SU-DHL-6 (cell line): Measurements from ENCODE around the gene SP3.
A peak's percentile ranks its signal among the peaks of the same experiment; 100 is the strongest.

Experiments
- H2AFZ ChIP-seq: fragments of 200-600 bp; sonication (generic); 2 replicates; pipeline ENCODE4 v1.6.1; 2014; ENCODE audit warnings: low read depth, mild to moderate bottlenecking, moderate library complexity, mixed read lengths, antibody characterized with exemption, low read length; ENCODE audit not compliant: severe bottlenecking
- H3F3A ChIP-seq: fragments of 200-600 bp; shearing (Covaris generic); 2 replicates; pipeline ENCODE4 v1.6.0; 2016; ENCODE audit warnings: antibody characterized with exemption, mild to moderate bottlenecking; ENCODE audit not compliant: insufficient read depth
- H3K27ac ChIP-seq: fragments of 200-600 bp; sonication (generic); 2 replicates; pipeline ENCODE4 v1.5.1; 2016; ENCODE audit warnings: low read depth, mild to moderate bottlenecking, low read length, moderate library complexity, mixed read lengths
- H3K27me3 ChIP-seq: fragments of 200-600 bp; sonication (generic), shearing (Covaris generic); 2 replicates; pipeline ENCODE4 v1.6.0; 2014; ENCODE audit warnings: mild to moderate bottlenecking, low read length
- H3K36me3 ChIP-seq: fragments of 200-600 bp; sonication (generic); 2 replicates; pipeline ENCODE4 v1.6.1; 2014; ENCODE audit warnings: mild to moderate bottlenecking, low read length, mixed read lengths
- H3K4me2 ChIP-seq: fragments of 300-600, 200-600 bp; shearing (Covaris generic), sonication (generic); 2 replicates; pipeline ENCODE4 v1.6.0; 2014; ENCODE audit warnings: low read length, low read depth, mild to moderate bottlenecking; ENCODE audit not compliant: poor library complexity, severe bottlenecking
- H3K4me3 ChIP-seq: fragments of 200-600 bp; sonication (generic); 2 replicates; pipeline ENCODE4 v1.5.1; 2014; ENCODE audit warnings: antibody characterized with exemption, low read length, mild to moderate bottlenecking, mixed read lengths; ENCODE audit not compliant: insufficient read depth, poor library complexity, severe bottlenecking
- H3K79me2 ChIP-seq: fragments of 200-600 bp; sonication (generic); 2 replicates; pipeline ENCODE4 v1.6.1; 2014; ENCODE audit warnings: mild to moderate bottlenecking, low read length, moderate library complexity; ENCODE audit not compliant: insufficient read depth
- H3K9ac ChIP-seq: fragments of 200-600 bp; sonication (generic); 2 replicates; pipeline ENCODE4 v1.7.0; 2014; ENCODE audit warnings: mild to moderate bottlenecking, low read length
- H3K9me2 ChIP-seq: fragments of 200-600 bp; sonication (generic); replicated peaks from 2 replicates; pipeline ENCODE4 v1.6.1; 2014; ENCODE audit warnings: low read length; ENCODE audit not compliant: insufficient read depth
- H3K9me3 ChIP-seq: fragments of 200-600 bp; sonication (generic); 2 replicates; pipeline ENCODE4 v1.6.1; 2014; ENCODE audit warnings: low read length, mixed read lengths; ENCODE audit not compliant: insufficient read depth
- H4K20me1 ChIP-seq: fragments of 200-600 bp; sonication (generic); 2 replicates; pipeline ENCODE4 v1.6.1; 2014; ENCODE audit warnings: low read depth, mild to moderate bottlenecking, antibody characterized with exemption, low read length, moderate library complexity, mixed read lengths
- EZH2phosphoT487 ChIP-seq: fragments of 200-600 bp; sonication (generic), shearing (Covaris generic); conservative IDR thresholded peaks from 2 replicates; pipeline ENCODE4 v1.6.1; 2018; ENCODE audit warnings: mild to moderate bottlenecking, antibody characterized with exemption, low read length, moderate library complexity, mixed read lengths
- TF ChIP-seq, protein P1 (sequence below): fragments of 200-600 bp; sonication (generic); IDR thresholded peaks from one replicate; pipeline ENCODE4 v1.5.1; 2017; ENCODE audit warnings: antibody characterized with exemption, mild to moderate bottlenecking, low read length, moderate library complexity; ENCODE audit not compliant: insufficient read depth, poor library complexity, severe bottlenecking

SP3 gene

DNA sequence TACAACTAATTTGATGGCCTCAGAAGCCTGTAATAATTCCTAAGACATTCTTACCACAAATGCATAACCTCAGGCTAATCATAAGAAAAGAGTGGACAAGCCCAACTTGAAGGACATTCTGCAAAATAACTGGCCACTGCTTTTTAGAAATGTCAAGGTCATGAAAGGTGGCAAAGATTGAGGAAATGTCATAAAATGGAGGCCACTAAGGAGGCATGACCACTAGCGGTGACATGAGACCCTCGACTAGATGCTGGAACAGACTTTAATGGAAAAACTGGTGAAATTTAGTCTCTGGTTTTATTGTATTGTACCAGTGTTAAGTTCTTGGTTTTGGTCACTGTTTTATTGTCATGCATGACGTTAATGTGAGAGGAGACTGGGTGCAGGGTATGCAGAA is 78.6 kb downstream of the SP3 start:
- no peak for TF ChIP-seq EZH2phosphoT487
- TF ChIP-seq, protein P1, sequence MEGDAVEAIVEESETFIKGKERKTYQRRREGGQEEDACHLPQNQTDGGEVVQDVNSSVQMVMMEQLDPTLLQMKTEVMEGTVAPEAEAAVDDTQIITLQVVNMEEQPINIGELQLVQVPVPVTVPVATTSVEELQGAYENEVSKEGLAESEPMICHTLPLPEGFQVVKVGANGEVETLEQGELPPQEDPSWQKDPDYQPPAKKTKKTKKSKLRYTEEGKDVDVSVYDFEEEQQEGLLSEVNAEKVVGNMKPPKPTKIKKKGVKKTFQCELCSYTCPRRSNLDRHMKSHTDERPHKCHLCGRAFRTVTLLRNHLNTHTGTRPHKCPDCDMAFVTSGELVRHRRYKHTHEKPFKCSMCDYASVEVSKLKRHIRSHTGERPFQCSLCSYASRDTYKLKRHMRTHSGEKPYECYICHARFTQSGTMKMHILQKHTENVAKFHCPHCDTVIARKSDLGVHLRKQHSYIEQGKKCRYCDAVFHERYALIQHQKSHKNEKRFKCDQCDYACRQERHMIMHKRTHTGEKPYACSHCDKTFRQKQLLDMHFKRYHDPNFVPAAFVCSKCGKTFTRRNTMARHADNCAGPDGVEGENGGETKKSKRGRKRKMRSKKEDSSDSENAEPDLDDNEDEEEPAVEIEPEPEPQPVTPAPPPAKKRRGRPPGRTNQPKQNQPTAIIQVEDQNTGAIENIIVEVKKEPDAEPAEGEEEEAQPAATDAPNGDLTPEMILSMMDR, result no peak
- Histone ChIP-seq H4K20me1 (no peaks in the 10 kb centered on the region), H3K27me3 (no peaks in the 10 kb centered on the region), H3F3A (no peaks in the 10 kb centered on the region), H3K9me2 (no peaks in the 10 kb centered on the region), H3K9me3 (peaks cover 20% of the 10 kb centered on the region; the same call in 1 of the 2 replicates), H3K27ac (no peak overlapping the region), H3K4me3 (no peak overlapping the region), H3K4me2 (no peak overlapping the region), H2AFZ (no peak overlapping the region), H3K79me2 (no peaks in the 10 kb centered on the region), H3K36me3 (no peaks in the 10 kb centered on the region), H3K9ac (no peak overlapping the region)

DNA sequence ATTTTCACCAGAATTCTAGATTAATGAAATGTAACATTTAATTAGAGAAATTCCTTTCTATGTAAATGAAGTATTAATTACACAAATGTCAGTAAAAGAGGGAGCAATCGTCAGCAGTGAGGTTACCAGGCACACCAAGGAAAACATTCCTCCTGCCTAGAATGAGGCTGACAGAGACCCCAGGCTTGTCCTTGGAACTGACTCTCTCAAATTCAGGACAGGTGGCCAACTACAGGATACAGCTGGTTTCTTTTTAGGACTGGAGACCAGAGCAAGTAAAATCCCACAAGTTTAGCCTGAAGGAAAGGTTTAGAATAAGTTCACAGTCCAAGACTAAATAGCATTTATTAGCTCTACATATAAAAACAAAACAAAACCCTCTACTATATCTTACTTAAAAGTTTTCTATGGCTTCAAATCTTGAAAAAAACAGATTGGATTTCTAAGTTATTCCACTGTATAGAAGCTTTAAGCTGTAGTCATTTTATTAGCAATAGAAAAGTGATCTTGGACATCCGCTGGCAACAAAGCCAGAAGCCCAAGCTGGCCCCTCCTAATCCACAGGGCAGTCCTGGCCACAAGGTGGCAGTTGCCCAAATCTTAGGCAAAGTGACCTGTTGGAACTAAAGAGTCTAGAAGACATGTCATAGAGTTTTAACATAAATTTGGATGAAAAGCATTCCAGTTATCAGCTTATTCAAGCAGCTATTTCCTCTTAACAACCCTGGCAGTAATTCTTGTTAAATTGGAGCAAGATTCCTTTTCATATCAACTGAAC is 81.0 kb downstream of the SP3 start:
- H3K9ac ChIP-seq, result no peak overlapping the region

DNA sequence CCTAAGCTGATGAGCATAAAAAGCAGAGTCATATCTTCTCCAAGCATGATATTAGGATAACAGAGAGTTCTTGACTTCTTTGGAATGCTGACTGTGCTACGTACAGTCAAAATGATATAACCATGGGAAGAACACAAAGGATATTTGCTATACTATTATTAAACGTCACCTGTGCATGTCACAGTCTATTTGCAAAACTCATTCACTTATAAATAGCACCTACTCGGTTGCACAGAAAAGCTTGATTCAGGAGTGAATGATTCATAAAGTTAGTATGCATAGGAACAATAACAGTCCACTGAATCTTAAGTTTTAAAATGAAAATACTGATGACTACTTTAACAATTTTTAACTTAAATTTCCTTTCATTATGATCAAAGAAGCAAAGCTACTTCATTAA is 83.3 kb downstream of the SP3 start:
- no peaks in the 10 kb centered on the region for H3K9me3 ChIP-seq
- no peak overlapping the region for H3K4me3 ChIP-seq
- no peak overlapping the region for H2AFZ ChIP-seq
- H3K27me3 ChIP-seq, result no peaks in the 10 kb centered on the region
- no peak overlapping the region for H3K9ac ChIP-seq
- no peak for TF ChIP-seq EZH2phosphoT487
- H3K79me2 ChIP-seq, result no peaks in the 10 kb centered on the region
- no peaks in the 10 kb centered on the region for H3K36me3 ChIP-seq
- H3K4me2 ChIP-seq, result no peak overlapping the region
- H3F3A ChIP-seq, result no peaks in the 10 kb centered on the region
- no peaks in the 10 kb centered on the region for H3K9me2 ChIP-seq
- H3K27ac ChIP-seq, result no peak overlapping the region
- H4K20me1 ChIP-seq, result no peaks in the 10 kb centered on the region

More for the DNA sequence above, 81.0 kb downstream of the SP3 start:
- Histone ChIP-seq H2AFZ (no peak overlapping the region), H3K27me3 (no peaks in the 10 kb centered on the region), H3K4me2 (no peak overlapping the region), H3F3A (no peaks in the 10 kb centered on the region), H4K20me1 (no peaks in the 10 kb centered on the region), H3K4me3 (no peak overlapping the region), H3K27ac (no peak overlapping the region), H3K79me2 (no peaks in the 10 kb centered on the region), H3K9me2 (no peaks in the 10 kb centered on the region), H3K36me3 (no peaks in the 10 kb centered on the region), H3K9me3 (peaks cover 5% of the 10 kb centered on the region; the same call in 1 of the 2 replicates)
- TF ChIP-seq, protein P1, result peak; percentile 39
- no peak for TF ChIP-seq EZH2phosphoT487

DNA sequence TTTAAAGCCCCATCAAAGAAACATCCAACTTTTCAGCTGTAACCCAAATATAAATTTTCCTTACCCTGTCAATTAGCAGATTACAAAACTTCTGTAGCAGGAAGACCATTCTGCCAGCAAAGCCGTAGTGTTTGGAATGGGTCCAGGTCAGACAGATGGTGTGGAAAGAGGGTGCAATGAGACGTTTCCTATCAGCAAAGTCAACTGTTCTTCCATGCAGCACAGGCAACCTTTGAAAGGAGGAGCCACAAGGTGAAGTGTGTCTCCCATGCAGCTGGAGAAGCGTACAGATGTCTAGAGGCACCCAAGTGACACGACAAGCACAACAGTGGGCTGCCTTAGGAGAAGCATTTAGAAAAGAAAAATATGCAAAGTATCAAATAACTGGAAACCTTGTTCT is 83.7 kb downstream of the SP3 start:
- no peaks in the 10 kb centered on the region for H3K9me2 ChIP-seq
- no peaks in the 10 kb centered on the region for H3K9me3 ChIP-seq
- H3K9ac ChIP-seq, result no peak overlapping the region
- no peak overlapping the region for H3K27ac ChIP-seq
- no peak overlapping the region for H2AFZ ChIP-seq
- H3K36me3 ChIP-seq, result no peaks in the 10 kb centered on the region
- no peaks in the 10 kb centered on the region for H4K20me1 ChIP-seq
- no peaks in the 10 kb centered on the region for H3F3A ChIP-seq
- H3K4me3 ChIP-seq, result no peak overlapping the region
- no peaks in the 10 kb centered on the region for H3K27me3 ChIP-seq
- no peaks in the 10 kb centered on the region for H3K79me2 ChIP-seq
- no peak overlapping the region for H3K4me2 ChIP-seq
- no peak for TF ChIP-seq EZH2phosphoT487
- TF ChIP-seq, protein P1, result no peak
